K562 (cell line): Measurements from ENCODE around the gene CLIC5. TPM values are rescaled to one million over a fixed set of nuclear protein-coding genes. Genes with fewer than 3 reads are reported as not detected.

ENCODE experiments used
- ATAC-seq: fragments of 200-7000 bp; cut with Tn5 transposase; 3 replicates; pipeline ENCODE4 v1.9.1; 2020; ENCODE audit warnings: moderate library complexity
- BruUV-seq: library from RNA; stranded (reverse); fragments of 400-500 nt; replicated peaks from 2 replicates; lab custom pipeline; 2021; lab: Mats Ljungman, UMichigan
- CTCF ChIA-PET: fragments of 300-600 bp; formaldehyde crosslinking; extraction: SDS; loops from one replicate; lab custom pipeline; 2021; ENCODE audit warnings: low intra/inter-chr PET ratio; lab: Yijun Ruan, JAX
- POLR2A ChIA-PET: fragments of 300-600, 350-650 bp; sonication (Branson Sonifier 250); formaldehyde crosslinking; extraction: SDS; loops from one replicate; lab custom pipeline; 2021; ENCODE audit warnings: antibody characterized with exemption, inconsistent platforms; lab: Yijun Ruan, JAX
- DNase-seq, 4 experiments: peaks; one replicate each; pipeline versions ENCODE4 v3.0.0 to v3.0.0-alpha.2; 2011 to 2018; ENCODE audit warnings: low spot score in 3 of 4, mixed read lengths in 3 of 4; ENCODE audit errors: extremely low read depth in 1 of 4
- FAIRE-seq: peaks from 2 replicates; lab custom pipeline; 2011; peaks lifted over from hg19 to GRCh38; lab: Jason Lieb, UNC
- H2AFZ ChIP-seq: 2 replicates; pipeline ENCODE4 v1.6.0; 2011; ENCODE audit warnings: low read depth, low read length, control low read depth, inconsistent platforms
- H3K27ac ChIP-seq: fragments of 200-600 bp; 3 replicates; pipeline ENCODE4 v1.8.0; 2011; ENCODE audit warnings: low read depth, mild to moderate bottlenecking, control low read depth, inconsistent platforms, low read length, moderate library complexity, mixed read lengths; ENCODE audit errors: extremely low read depth
- H3K27me3 ChIP-seq, 2 experiments: fragments of 300-600 bp in 1 of 2; 2 replicates in 1 of 2; 3 replicates in 1 of 2; pipeline versions ENCODE4 v1.6.0 to v1.8.0; 2011; ENCODE audit warnings: inconsistent platforms in 2 of 2, low read length in 2 of 2, mild to moderate bottlenecking in 1 of 2, mixed read lengths in 1 of 2, moderate library complexity in 1 of 2; ENCODE audit not compliant: control insufficient read depth in 2 of 2, insufficient read depth in 2 of 2
- H3K36me3 ChIP-seq: fragments of 300-600 bp; 3 replicates; pipeline ENCODE4 v1.8.0; 2011; ENCODE audit warnings: mild to moderate bottlenecking, low read length, inconsistent platforms; ENCODE audit not compliant: control insufficient read depth, insufficient read depth
- H3K4me1 ChIP-seq, 2 experiments: fragments of 200-600 bp in 1 of 2; replicated peaks in 1 of 2; 2 replicates in 1 of 2; 3 replicates in 1 of 2; pipeline versions ENCODE4 v1.5.1 to v1.8.0; 2011; ENCODE audit warnings: inconsistent platforms in 2 of 2, low read length in 2 of 2, mild to moderate bottlenecking in 1 of 2, mixed read lengths in 1 of 2, moderate library complexity in 1 of 2; ENCODE audit not compliant: control insufficient read depth in 2 of 2, insufficient read depth in 2 of 2
- H3K4me2 ChIP-seq: 2 replicates; pipeline ENCODE4 v1.6.1; 2011; ENCODE audit warnings: low read length, control low read depth, inconsistent platforms, mixed read lengths; ENCODE audit not compliant: insufficient read depth
- H3K4me3 ChIP-seq: fragments of 200-600 bp; sonication (generic), shearing (Covaris generic); 2 replicates; pipeline ENCODE4 v1.5.1; 2016; ENCODE audit warnings: control low read depth, inconsistent platforms
- H3K79me2 ChIP-seq: fragments of 200-600 bp; 3 replicates; pipeline ENCODE4 v1.8.0; 2011; ENCODE audit warnings: low read length, inconsistent platforms; ENCODE audit not compliant: control insufficient read depth, insufficient read depth
- H3K9ac ChIP-seq, 2 experiments: 2 replicates each; pipeline versions ENCODE4 v1.6.0 to v1.6.1; 2011; ENCODE audit warnings: low read depth in 2 of 2, low read length in 2 of 2, control low read depth in 1 of 2, inconsistent platforms in 1 of 2, mild to moderate bottlenecking in 1 of 2, mixed read lengths in 1 of 2; ENCODE audit not compliant: insufficient read depth in 1 of 2
- H3K9me1 ChIP-seq: one replicate; pipeline ENCODE4 v1.6.0; 2011; ENCODE audit warnings: inconsistent platforms, mild to moderate bottlenecking, low read length, moderate library complexity; ENCODE audit not compliant: control insufficient read depth, insufficient read depth
- H3K9me3 ChIP-seq: replicated peaks from 2 replicates; pipeline ENCODE4 v1.5.1; 2011; ENCODE audit warnings: low read depth, low read length, inconsistent platforms; ENCODE audit not compliant: control insufficient read depth, insufficient read depth
- H4K20me1 ChIP-seq: replicated peaks from 2 replicates; pipeline ENCODE4 v1.6.1; 2011; ENCODE audit warnings: low read length, inconsistent platforms, mixed read lengths; ENCODE audit not compliant: control insufficient read depth, insufficient read depth
- ELF1 ChIP-seq: fragments of 200-800 bp; sonication (Bioruptor generic); IDR thresholded peaks from 2 replicates; pipeline ENCODE4 v1.6.1; 2016; ENCODE audit warnings: missing genetic modification characterization, missing compliant biosample characterization
- ETV5 ChIP-seq: sonication (generic); formaldehyde crosslinking; IDR thresholded peaks from 2 replicates; pipeline ENCODE4 v1.4.0; 2020; ENCODE audit warnings: low read depth, mild to moderate bottlenecking, missing genetic modification reagents
- FOXM1 ChIP-seq, 2 experiments: fragments of 450-650 bp in 1 of 2; sonication (generic) in 1 of 2; formaldehyde crosslinking in 1 of 2; IDR thresholded peaks; 2 replicates each; pipeline versions ENCODE4 v1.6.1 to v1.9.0; 2017 to 2022; ENCODE audit warnings: low read depth in 2 of 2, mild to moderate bottlenecking in 2 of 2, missing genetic modification reagents in 1 of 2, moderate library complexity in 1 of 2
- MAFG ChIP-seq: fragments of 450-650 bp; conservative IDR thresholded peaks from 2 replicates; pipeline ENCODE4 v1.6.1; 2016; ENCODE audit warnings: missing genetic modification characterization, missing compliant biosample characterization
- NCOR1 ChIP-seq: fragments of 450-650 bp; IDR thresholded peaks from 2 replicates; pipeline ENCODE4 v1.6.1; 2016; ENCODE audit warnings: mild to moderate bottlenecking, moderate library complexity
- PURB ChIP-seq: sonication (generic); formaldehyde crosslinking; IDR thresholded peaks from 2 replicates; pipeline ENCODE4 v1.9.0; 2021; ENCODE audit warnings: low read depth, mild to moderate bottlenecking, missing genetic modification reagents
- SMARCB1 ChIP-seq: IDR thresholded peaks from 2 replicates; pipeline ENCODE4 v1.6.1; 2011; ENCODE audit warnings: improper control_type of control experiment, low read depth; ENCODE audit not compliant: insufficient read length
- SP2 ChIP-seq: IDR thresholded peaks from 2 replicates; pipeline ENCODE4 v1.6.1; 2011; ENCODE audit warnings: mild to moderate bottlenecking, low read depth, low read length, moderate library complexity; ENCODE audit not compliant: poor library complexity, severe bottlenecking; ENCODE audit errors: extremely low read depth
- TBL1XR1 ChIP-seq, 2 experiments: IDR thresholded peaks; 2 replicates each; pipeline ENCODE4 v1.6.1; 2012; ENCODE audit warnings: improper control_type of control experiment in 2 of 2, low read length in 2 of 2, mild to moderate bottlenecking in 1 of 2
- WGBS: fragments of 100-300 bp; shearing (Covaris generic); methylation state at CpG from one replicate; pipeline ENCODE4 v1.1.6; 2016; ENCODE audit warnings: low coverage, mixed read lengths; ENCODE audit not compliant: insufficient coverage; ENCODE audit errors: missing lambda C conversion rate; 5-methylcytosine and 5-hydroxymethylcytosine counted together
- in situ Hi-C: fragments of 300-500 bp; cut with MboI; formaldehyde crosslinking; loops from 4 replicates; pipeline ENCODE4 v1.15.0; 2018; ENCODE audit warnings: inconsistent platforms, mixed read lengths
- intact Hi-C: fragments of 100-400 bp; cut with micrococcal nuclease; formaldehyde crosslinking; loops from 2 replicates; pipeline ENCODE4 v1.14.2; 2022
- polyA plus RNA-seq, 8 experiments: library from polyadenylated mRNA; depleted of rRNA in 4 of 8; stranded (reverse) in 5 of 8; unstranded in 3 of 8; fragments of >200 nt; fragmentation: Nextera tagmentation in 2 of 8; fragmentation: Illumina TruSeq in 1 of 8; extraction: Ambion mirVana in 2 of 8; extraction: Trizol in 1 of 8; gene quantifications; 2 replicates each; pipeline versions ENCODE4 v1.2.1 to v1.2.3, GENCODE V29; 2011 to 2014; ENCODE audit warnings: inconsistent platforms in 1 of 8, missing spikeins in 1 of 8
- total RNA-seq, 7 experiments: library from RNA; depleted of rRNA in 6 of 7; stranded (reverse); fragments of >200 nt in 6 of 7; fragmentation: Illumina TruSeq in 2 of 7; extraction: Trizol in 2 of 7; gene quantifications; 2 replicates each; pipeline versions ENCODE4 v1.2.1 to v1.2.3, GENCODE V29; 2011 to 2021; ENCODE audit warnings: low replicate concordance in 1 of 7
- TF ChIP-seq, protein P1 (sequence below): fragments of 450-650 bp; formaldehyde crosslinking; conservative IDR thresholded peaks from 2 replicates; pipeline ENCODE4 v1.4.0; 2022; ENCODE audit warnings: mild to moderate bottlenecking, missing genetic modification characterization
- TF ChIP-seq, protein P2 (sequence below), 2 experiments: fragments of 450-650 bp in 1 of 2; sonication (generic) in 1 of 2; formaldehyde crosslinking; conservative IDR thresholded peaks; 2 replicates each; pipeline versions ENCODE4 v1.4.0 to v1.8.1; 2020 to 2022; ENCODE audit warnings: mild to moderate bottlenecking in 1 of 2, missing genetic modification reagents in 1 of 2
- TF ChIP-seq, protein P3 (sequence below): fragments of 250-450 bp; sonication (Bioruptor Pico); IDR thresholded peaks from 2 replicates; pipeline ENCODE4 v1.5.0; 2021; ENCODE audit warnings: mild to moderate bottlenecking, borderline replicate concordance

The CLIC5 gene
- total and polyA plus RNA-seq, 9 of the 15 experiments (the other 6 are each of a cell fraction or from before 2014, with no cell fraction given): 0.31 TPM; not detected in 8

DNA sequence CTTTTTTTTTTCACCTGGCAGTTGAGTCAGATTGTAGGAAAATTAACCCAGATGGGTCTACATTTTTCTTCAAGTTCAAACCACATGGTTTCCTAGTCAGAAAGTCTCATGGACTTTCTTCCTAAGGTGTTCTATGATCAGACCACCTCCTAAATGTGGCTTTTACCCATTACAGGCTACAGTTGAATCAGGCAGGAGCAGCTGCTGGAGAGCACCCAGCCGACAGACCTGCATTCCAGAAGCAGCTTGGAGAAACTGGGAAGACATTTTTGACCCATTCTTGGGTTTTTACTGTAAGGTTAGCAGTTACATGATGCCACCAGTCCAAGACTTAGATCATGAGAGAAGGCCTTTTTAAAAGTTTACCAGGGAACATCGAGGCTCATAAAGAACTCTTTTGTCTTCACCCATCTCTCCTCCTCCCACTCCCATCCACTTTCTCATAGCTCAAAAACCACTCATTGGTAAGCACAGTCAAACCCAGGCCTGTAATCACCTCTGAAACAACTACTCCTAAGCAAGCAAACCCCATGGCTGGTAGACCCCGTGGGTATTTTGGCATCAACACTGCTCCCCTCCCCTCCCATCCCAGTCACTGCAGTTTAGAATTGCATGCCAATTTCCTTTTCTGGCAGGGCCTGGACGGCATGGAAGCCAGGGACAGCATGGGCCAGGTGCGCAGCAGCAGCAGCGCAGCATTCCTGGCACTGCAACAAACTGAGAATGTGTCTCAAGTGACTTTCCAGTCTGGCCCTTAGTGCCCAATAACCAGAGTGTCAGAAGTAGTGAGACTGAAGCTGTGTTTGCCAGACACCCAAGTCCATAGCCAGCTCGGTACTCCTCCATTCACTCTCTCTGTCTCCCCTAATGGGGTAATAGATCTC is 113.7 kb downstream of the CLIC5 start:
- no peak for DNase-seq
- no TSS peak for BruUV-seq
- no peaks in the 10 kb centered on the region for H3K36me3 ChIP-seq
- no peak for ATAC-seq
- FAIRE-seq: no peak
- no peak overlapping the region for H3K4me3 ChIP-seq
- H3K4me1 ChIP-seq: no peaks in the 10 kb centered on the region
- 2% methylated on average over 7 of the region's 7 CpGs for WGBS
- H2AFZ ChIP-seq: no peak overlapping the region
- H3K9me3 ChIP-seq: no peaks in the 10 kb centered on the region
- CTCF ChIA-PET: no interaction called here
- H3K79me2 ChIP-seq: no peaks in the 10 kb centered on the region
- H3K9ac ChIP-seq: no peak overlapping the region
- peaks cover 4 to 12% of the 10 kb centered on the region in 2 experiments; a peak in 2 of 5 replicates for H3K27me3 ChIP-seq
- no peak overlapping the region for H3K4me2 ChIP-seq
- no peak overlapping the region for H3K27ac ChIP-seq
- POLR2A ChIA-PET: no interaction called here
- intact Hi-C loops (no loop called here), in situ Hi-C loops (no loop called here)
- no peaks in the 10 kb centered on the region for H3K9me1 ChIP-seq
- H4K20me1 ChIP-seq: no peaks in the 10 kb centered on the region
- TF ChIP-seq, protein P1, sequence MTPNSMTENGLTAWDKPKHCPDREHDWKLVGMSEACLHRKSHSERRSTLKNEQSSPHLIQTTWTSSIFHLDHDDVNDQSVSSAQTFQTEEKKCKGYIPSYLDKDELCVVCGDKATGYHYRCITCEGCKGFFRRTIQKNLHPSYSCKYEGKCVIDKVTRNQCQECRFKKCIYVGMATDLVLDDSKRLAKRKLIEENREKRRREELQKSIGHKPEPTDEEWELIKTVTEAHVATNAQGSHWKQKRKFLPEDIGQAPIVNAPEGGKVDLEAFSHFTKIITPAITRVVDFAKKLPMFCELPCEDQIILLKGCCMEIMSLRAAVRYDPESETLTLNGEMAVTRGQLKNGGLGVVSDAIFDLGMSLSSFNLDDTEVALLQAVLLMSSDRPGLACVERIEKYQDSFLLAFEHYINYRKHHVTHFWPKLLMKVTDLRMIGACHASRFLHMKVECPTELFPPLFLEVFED: no peak
- no peak for TF ChIP-seq SMARCB1
- TF ChIP-seq MAFG (tag): no peak
- TF ChIP-seq, protein P2, sequence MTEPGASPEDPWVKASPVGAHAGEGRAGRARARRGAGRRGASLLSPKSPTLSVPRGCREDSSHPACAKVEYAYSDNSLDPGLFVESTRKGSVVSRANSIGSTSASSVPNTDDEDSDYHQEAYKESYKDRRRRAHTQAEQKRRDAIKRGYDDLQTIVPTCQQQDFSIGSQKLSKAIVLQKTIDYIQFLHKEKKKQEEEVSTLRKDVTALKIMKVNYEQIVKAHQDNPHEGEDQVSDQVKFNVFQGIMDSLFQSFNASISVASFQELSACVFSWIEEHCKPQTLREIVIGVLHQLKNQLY (CRISPR knock-in tag; conservative IDR thresholded peaks at IDR 0.05): no peak
- no peak for TF ChIP-seq PURB (CRISPR knock-in tag)
- TF ChIP-seq ETV5 (CRISPR knock-in tag): no peak
- no peak for TF ChIP-seq SP2
- no peak for TF ChIP-seq ELF1
- TF ChIP-seq FOXM1 (IDR thresholded peaks at IDR 0.05; ENCODE audit: low read depth): no peak
- TF ChIP-seq FOXM1 (CRISPR knock-in tag; IDR thresholded peaks at IDR 0.05; ENCODE audit: low read depth): no peak
- TF ChIP-seq, protein P3, sequence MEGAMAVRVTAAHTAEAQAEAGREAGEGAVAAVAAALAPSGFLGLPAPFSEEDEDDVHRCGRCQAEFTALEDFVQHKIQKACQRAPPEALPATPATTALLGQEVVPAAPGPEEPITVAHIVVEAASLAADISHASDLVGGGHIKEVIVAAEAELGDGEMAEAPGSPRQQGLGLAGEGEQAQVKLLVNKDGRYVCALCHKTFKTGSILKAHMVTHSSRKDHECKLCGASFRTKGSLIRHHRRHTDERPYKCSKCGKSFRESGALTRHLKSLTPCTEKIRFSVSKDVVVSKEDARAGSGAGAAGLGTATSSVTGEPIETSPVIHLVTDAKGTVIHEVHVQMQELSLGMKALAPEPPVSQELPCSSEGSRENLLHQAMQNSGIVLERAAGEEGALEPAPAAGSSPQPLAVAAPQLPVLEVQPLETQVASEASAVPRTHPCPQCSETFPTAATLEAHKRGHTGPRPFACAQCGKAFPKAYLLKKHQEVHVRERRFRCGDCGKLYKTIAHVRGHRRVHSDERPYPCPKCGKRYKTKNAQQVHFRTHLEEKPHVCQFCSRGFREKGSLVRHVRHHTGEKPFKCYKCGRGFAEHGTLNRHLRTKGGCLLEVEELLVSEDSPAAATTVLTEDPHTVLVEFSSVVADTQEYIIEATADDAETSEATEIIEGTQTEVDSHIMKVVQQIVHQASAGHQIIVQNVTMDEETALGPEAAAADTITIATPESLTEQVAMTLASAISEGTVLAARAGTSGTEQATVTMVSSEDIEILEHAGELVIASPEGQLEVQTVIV: no peak
- no peak for TF ChIP-seq TBL1XR1 (IDR thresholded peaks at IDR 0.05; ENCODE audit: low read length in 2 of 2)
- TF ChIP-seq NCOR1: no peak
